A549 (cell line): ENCODE results near the gene B3GNT8.

Source experiments
- CBX2 ChIP-seq: fragments of 200-600 bp; sonication (generic); IDR thresholded peaks from 2 replicates; pipeline ENCODE4 v1.6.1; 2016; ENCODE audit warnings: low read depth, mild to moderate bottlenecking, borderline replicate concordance
- CEBPB ChIP-seq, 2 experiments: fragments of >200 bp in 1 of 2; sonication (Bioruptor Twin) in 1 of 2; formaldehyde crosslinking in 1 of 2; IDR thresholded peaks; 2 replicates each; pipeline ENCODE4 v1.6.1; 2012 to 2016
- CTCF ChIP-seq: fragments of >200 bp; sonication (Bioruptor Twin); formaldehyde crosslinking; IDR thresholded peaks from 3 replicates; pipeline ENCODE4 v1.5.1; 2016
- EP300 ChIP-seq, 2 experiments: fragments of >200 bp; sonication (Bioruptor Twin); formaldehyde crosslinking; IDR thresholded peaks; 2 replicates in 1 of 2; 3 replicates in 1 of 2; pipeline ENCODE4 v1.6.1; 2016 to 2017
- MAFK ChIP-seq: fragments of 450-650 bp; IDR thresholded peaks from 2 replicates; pipeline ENCODE4 v1.6.1; 2014; ENCODE audit not compliant: partially characterized antibody
- MAX ChIP-seq: IDR thresholded peaks from 2 replicates; pipeline ENCODE4 v1.6.1; 2012
- NR3C1 ChIP-seq: fragments of >200 bp; sonication (Bioruptor Twin); formaldehyde crosslinking; IDR thresholded peaks from 3 replicates; pipeline ENCODE4 v1.6.1; 2017
- POLR2A ChIP-seq: IDR thresholded peaks from 2 replicates; pipeline ENCODE4 v1.6.1; 2012; ENCODE audit warnings: mild to moderate bottlenecking, low read length
- POLR2AphosphoS2 ChIP-seq: conservative IDR thresholded peaks from 2 replicates; pipeline ENCODE4 v1.6.1; 2012; ENCODE audit warnings: low read length, improper control_type of control experiment, inconsistent platforms
- RAD21 ChIP-seq, 2 experiments: fragments of >200 bp in 1 of 2; sonication (Bioruptor Twin) in 1 of 2; formaldehyde crosslinking in 1 of 2; IDR thresholded peaks in 1 of 2; conservative IDR thresholded peaks in 1 of 2; 2 replicates in 1 of 2; 3 replicates in 1 of 2; pipeline ENCODE4 v1.6.1; 2012 to 2018; ENCODE audit warnings: inconsistent platforms in 1 of 2
- RFX5 ChIP-seq: fragments of 450-650 bp; IDR thresholded peaks from 2 replicates; pipeline ENCODE4 v1.7.1; 2014; ENCODE audit warnings: antibody characterized with exemption, mild to moderate bottlenecking, moderate library complexity
- USF2 ChIP-seq: fragments of 450-650 bp; IDR thresholded peaks from 2 replicates; pipeline ENCODE4 v1.6.1; 2014; ENCODE audit warnings: antibody characterized with exemption

GRCh38 chr19:41397086-41398049 lies 29.8 kb downstream of the B3GNT8 start, which contains the start of the genes BCKDHA and EXOSC5:
- TF ChIP-seq POLR2AphosphoS2 (no peak), USF2 (peak; percentile 97), POLR2A (peak; percentile 87), EP300 (IDR thresholded peaks at IDR 0.05) (no peak), CTCF (no peak), CEBPB (IDR thresholded peaks at IDR 0.05) (no peak), CBX2 (no peak), NR3C1 (no peak), RAD21 (conservative IDR thresholded peaks at IDR 0.05 in 1 of 2, IDR thresholded peaks at IDR 0.05 in 1 of 2) (no peak; a peak in 2 of 5 replicates), MAX (peak; percentile 100), RFX5 (peak; percentile 68), MAFK (no peak)
